Breast epithelium (tissue), 3 donors: Measurements from ENCODE around the gene SMARCE1. TPM values are rescaled to one million over a fixed set of nuclear protein-coding genes. Genes with fewer than 3 reads are reported as not detected.

ENCODE experiments used
- total RNA-seq, 3 donors: library from RNA; depleted of rRNA; stranded (reverse); fragments of >200 nt; gene quantifications; one replicate each; pipeline ENCODE4 v1.1.0, GENCODE V29; 2016

Gene SMARCE1
- total RNA-seq, 3 donors from 2014 or later = 91.4 to 122 (median 98.4) TPM

Other genes starting within 250 kb of the SMARCE1 start
- 1 to 10 TPM; 2.0 to 6.4 (median 2.5) TPM for gene TOP2A, start 229.9 kb downstream of the SMARCE1 start, total RNA-seq
- 100 to 1,000 TPM; 191 to 893 (median 278) TPM for gene IGFBP4, start 204.4 kb downstream of the SMARCE1 start, total RNA-seq
- 10 to 100 TPM in 2 of 3 donors, not detected in 1; 30.5 to 52.2 TPM for gene TNS4, start 146.2 kb downstream of the SMARCE1 start, total RNA-seq
- 1 to 10 TPM in 1 of 3 donors, under 1 TPM in 2; 0.16 to 1.0 (median 0.33) TPM for gene CCR7, start 82.3 kb downstream of the SMARCE1 start, total RNA-seq
- gene KRT222, start 17.4 kb upstream of the SMARCE1 start, total RNA-seq = 1 to 10 TPM in 2 of 3 donors, under 1 TPM in 1; 0.80 to 1.3 (median 1.0) TPM
- not detected for gene KRT24, start 55.9 kb upstream of the SMARCE1 start, total RNA-seq
- gene KRT25, start 107.5 kb upstream of the SMARCE1 start, total RNA-seq = not detected
- gene KRT26, start 124.4 kb upstream of the SMARCE1 start, total RNA-seq = not detected
- gene KRT27, start 134.7 kb upstream of the SMARCE1 start, total RNA-seq = not detected
- not detected for gene KRT28, start 152.1 kb upstream of the SMARCE1 start, total RNA-seq
- 10 to 100 TPM in 1 of 3 donors, 1 to 10 TPM in 2; 6.2 to 14.7 (median 7.6) TPM for gene KRT10, start 174.8 kb upstream of the SMARCE1 start, total RNA-seq
- gene KRT12, start 219.4 kb upstream of the SMARCE1 start, total RNA-seq = not detected
- 1 to 10 TPM in 1 of 3 donors, not detected in 2; 6.6 TPM for gene KRT20, start 237.4 kb upstream of the SMARCE1 start, total RNA-seq